Astrocyte (in vitro differentiated cells and primary cell): ENCODE results near the gene ZNF3.

ENCODE experiments used
- CTCF ChIP-seq: IDR thresholded peaks from 2 replicates; pipeline ENCODE4 v1.5.1; 2011; ENCODE audit warnings: low read depth, mild to moderate bottlenecking, inconsistent platforms, low read length, moderate library complexity; ENCODE audit not compliant: insufficient read depth
- EZH2 ChIP-seq: IDR thresholded peaks from 2 replicates; pipeline ENCODE4 v1.6.1; 2012; ENCODE audit warnings: mild to moderate bottlenecking, low read length, inconsistent platforms; ENCODE audit not compliant: insufficient read depth

- TF ChIP-seq CTCF: no peak
- TF ChIP-seq EZH2: no peak
These were observed 58.9 kb downstream of the ZNF3 start for GRCh38 chr7:100022621-100023020.
